ENCODE results near the gene OR3A2.
"Not testable (repeated sequence)": the region's sequence is repeated elsewhere in the genome, so short reads cannot be mapped to it uniquely, and the experiment has no call there.

GRCh38 chr17:3342782-3343181 is 43.3 kb downstream of the OR3A2 start:
- TF ChIP-seq EP300, CTCF, POLR2A (IDR thresholded peaks at IDR 0.05): not testable (repeated sequence)

All from stomach (tissue), 4 donors.